WTC11 (cell line): ENCODE data around the gene ANKS3. TPM values are rescaled to one million over a fixed set of nuclear protein-coding genes. Genes with fewer than 3 reads are reported as not detected.
A peak's percentile ranks its signal among the peaks of the same experiment; 100 is the strongest.

Experiments used
- ATAC-seq: fragments of 200-7000 bp; cut with Tn5 transposase; 2 replicates; pipeline ENCODE4 v1.10.0; 2021; ENCODE audit warnings: mild to moderate bottlenecking, moderate library complexity
- CTCF ChIA-PET: fragments of 300-600 bp; sonication (Branson Sonifier 250); formaldehyde crosslinking; loops from one replicate; lab custom pipeline; 2021; ENCODE audit warnings: antibody characterized with exemption; lab: Charles Lee
- POLR2A ChIA-PET: fragments of 350-600 bp; sonication (Branson Sonifier 250); formaldehyde crosslinking; loops from one replicate; lab custom pipeline; 2021; ENCODE audit warnings: antibody characterized with exemption; lab: Charles Lee
- DNase-seq: peaks from one replicate; pipeline ENCODE4 v3.0.0; 2021; ENCODE audit warnings: low spot score
- H3K27ac Mint-ChIP-seq: 2 replicates; pipeline ENCODE4 v1.8.0; 2021; ENCODE audit warnings: mixed read lengths
- H3K27me3 Mint-ChIP-seq: 2 replicates; pipeline ENCODE4 v1.8.0; 2021; ENCODE audit warnings: low read depth, mild to moderate bottlenecking, moderate library complexity, mixed read lengths
- H3K36me3 Mint-ChIP-seq: 2 replicates; pipeline ENCODE4 v1.8.0; 2021; ENCODE audit warnings: mixed read lengths
- H3K4me1 Mint-ChIP-seq: 2 replicates; pipeline ENCODE4 v1.8.0; 2022; ENCODE audit warnings: mixed read lengths
- H3K4me3 Mint-ChIP-seq: 2 replicates; pipeline ENCODE4 v1.8.0; 2021; ENCODE audit warnings: mild to moderate bottlenecking, moderate library complexity, mixed read lengths
- H3K9me3 Mint-ChIP-seq: 2 replicates; pipeline ENCODE4 v1.8.0; 2021; ENCODE audit warnings: mixed read lengths
- CREB1 ChIP-seq: sonication (generic); formaldehyde crosslinking; IDR thresholded peaks from 2 replicates; pipeline ENCODE4 v1.8.0; 2023; ENCODE audit warnings: mild to moderate bottlenecking, missing genetic modification reagents
- CREM ChIP-seq: sonication (generic); formaldehyde crosslinking; IDR thresholded peaks from 2 replicates; pipeline ENCODE4 v1.8.1; 2022; ENCODE audit warnings: mild to moderate bottlenecking, missing genetic modification reagents, moderate library complexity
- EMX1 ChIP-seq: fragments of 250-450 bp; sonication (Bioruptor Pico); IDR thresholded peaks from 2 replicates; pipeline ENCODE4 v1.8.0; 2021; ENCODE audit warnings: mild to moderate bottlenecking
- ERG ChIP-seq: fragments of 250-450 bp; sonication (Bioruptor Pico); IDR thresholded peaks from 2 replicates; pipeline ENCODE4 v1.8.0; 2021; ENCODE audit warnings: mild to moderate bottlenecking
- RORB ChIP-seq: fragments of 250-450 bp; sonication (Bioruptor Pico); IDR thresholded peaks from 2 replicates; pipeline ENCODE4 v1.9.0; 2021; ENCODE audit warnings: mild to moderate bottlenecking
- STAT6 ChIP-seq: sonication (generic); formaldehyde crosslinking; conservative IDR thresholded peaks from 2 replicates; pipeline ENCODE4 v1.8.1; 2023; ENCODE audit warnings: mild to moderate bottlenecking, low read depth, missing genetic modification reagents, moderate library complexity
- ZNF281 ChIP-seq: sonication (generic); formaldehyde crosslinking; IDR thresholded peaks from 2 replicates; pipeline ENCODE4 v1.8.0; 2023; ENCODE audit warnings: mild to moderate bottlenecking, missing genetic modification reagents
- ZNF532 ChIP-seq: fragments of 250-450 bp; sonication (Bioruptor Pico); IDR thresholded peaks from 2 replicates; pipeline ENCODE4 v1.9.0; 2021; ENCODE audit warnings: mild to moderate bottlenecking, borderline replicate concordance
- total RNA-seq: library from RNA; stranded (reverse); gene quantifications from 3 replicates; pipeline ENCODE4 v1.2.3, GENCODE V29; 2021
- TF ChIP-seq, protein P1 (sequence below): sonication (generic); formaldehyde crosslinking; IDR thresholded peaks from 2 replicates; pipeline ENCODE4 v1.8.0; 2022; ENCODE audit warnings: missing genetic modification reagents
- TF ChIP-seq, protein P2 (sequence below): sonication (generic); formaldehyde crosslinking; conservative IDR thresholded peaks from 2 replicates; pipeline ENCODE4 v1.8.1; 2022; ENCODE audit warnings: mild to moderate bottlenecking, missing genetic modification reagents
- TF ChIP-seq, protein P3 (sequence below): sonication (generic); formaldehyde crosslinking; IDR thresholded peaks from 2 replicates; pipeline ENCODE4 v1.8.0; 2022; ENCODE audit warnings: mild to moderate bottlenecking, missing genetic modification reagents

The ANKS3 gene
- total RNA-seq, 1 experiment from 2014 or later: 35.6 TPM

DNA sequence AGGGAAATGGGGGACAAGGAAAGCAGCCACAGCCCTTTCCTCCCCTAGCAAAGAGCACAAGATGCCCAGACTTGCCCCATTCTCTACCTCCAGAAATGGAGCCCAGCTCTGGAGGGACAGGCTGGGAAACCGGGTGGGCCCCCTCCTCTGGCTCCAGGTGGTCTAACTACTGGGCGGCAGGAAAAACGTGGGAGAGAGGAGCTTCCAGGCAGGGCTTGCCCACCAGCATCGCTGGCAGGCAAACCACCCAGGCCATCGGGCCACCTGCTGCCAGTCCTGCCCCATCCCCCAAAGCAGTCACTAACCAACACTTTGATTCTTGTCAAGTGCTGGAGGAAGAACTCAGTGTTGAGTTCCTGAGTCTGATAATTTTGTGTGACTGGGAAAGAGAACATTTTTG, 15.6 kb downstream of the ANKS3 start:
- Mint-ChIP-seq H3K4me1 (peaks cover 33% of the 10 kb centered on the region), H3K36me3 (peaks cover 21% of the 10 kb centered on the region), H3K4me3 (no peak overlapping the region)
- DNase-seq (no peak), ATAC-seq (no peak; the same call in 1 of the 2 replicates)
- CTCF ChIA-PET: interaction anchor here (0.5 to 1.4 kb wide), 5 partner anchors 16 to 170 kb away, joined by 3 to 10 read pairs (median 4); partner anchors contain the start of genes ANKS3, DNAAF8 and MGRN1
- no peak for TF ChIP-seq RORB (CRISPR knock-in tag)
- TF ChIP-seq, protein P1, sequence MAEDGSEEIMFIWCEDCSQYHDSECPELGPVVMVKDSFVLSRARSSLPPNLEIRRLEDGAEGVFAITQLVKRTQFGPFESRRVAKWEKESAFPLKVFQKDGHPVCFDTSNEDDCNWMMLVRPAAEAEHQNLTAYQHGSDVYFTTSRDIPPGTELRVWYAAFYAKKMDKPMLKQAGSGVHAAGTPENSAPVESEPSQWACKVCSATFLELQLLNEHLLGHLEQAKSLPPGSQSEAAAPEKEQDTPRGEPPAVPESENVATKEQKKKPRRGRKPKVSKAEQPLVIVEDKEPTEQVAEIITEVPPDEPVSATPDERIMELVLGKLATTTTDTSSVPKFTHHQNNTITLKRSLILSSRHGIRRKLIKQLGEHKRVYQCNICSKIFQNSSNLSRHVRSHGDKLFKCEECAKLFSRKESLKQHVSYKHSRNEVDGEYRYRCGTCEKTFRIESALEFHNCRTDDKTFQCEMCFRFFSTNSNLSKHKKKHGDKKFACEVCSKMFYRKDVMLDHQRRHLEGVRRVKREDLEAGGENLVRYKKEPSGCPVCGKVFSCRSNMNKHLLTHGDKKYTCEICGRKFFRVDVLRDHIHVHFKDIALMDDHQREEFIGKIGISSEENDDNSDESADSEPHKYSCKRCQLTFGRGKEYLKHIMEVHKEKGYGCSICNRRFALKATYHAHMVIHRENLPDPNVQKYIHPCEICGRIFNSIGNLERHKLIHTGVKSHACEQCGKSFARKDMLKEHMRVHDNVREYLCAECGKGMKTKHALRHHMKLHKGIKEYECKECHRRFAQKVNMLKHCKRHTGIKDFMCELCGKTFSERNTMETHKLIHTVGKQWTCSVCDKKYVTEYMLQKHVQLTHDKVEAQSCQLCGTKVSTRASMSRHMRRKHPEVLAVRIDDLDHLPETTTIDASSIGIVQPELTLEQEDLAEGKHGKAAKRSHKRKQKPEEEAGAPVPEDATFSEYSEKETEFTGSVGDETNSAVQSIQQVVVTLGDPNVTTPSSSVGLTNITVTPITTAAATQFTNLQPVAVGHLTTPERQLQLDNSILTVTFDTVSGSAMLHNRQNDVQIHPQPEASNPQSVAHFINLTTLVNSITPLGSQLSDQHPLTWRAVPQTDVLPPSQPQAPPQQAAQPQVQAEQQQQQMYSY (CRISPR knock-in tag): peak; percentile 60
- no peak for TF ChIP-seq ERG (CRISPR knock-in tag)
- TF ChIP-seq, all 79 proteins: peak for 1
- Mint-ChIP-seq H3K27me3 (no peaks in the 10 kb centered on the region), H3K9me3 (no peaks in the 10 kb centered on the region), H3K27ac (peak overlapping the region; percentile 96)
- POLR2A ChIA-PET: interaction anchor here (1.2 kb wide), 1 partner anchor 9 kb away, joined by 3 read pairs; no protein-coding TSS in a partner anchor

DNA sequence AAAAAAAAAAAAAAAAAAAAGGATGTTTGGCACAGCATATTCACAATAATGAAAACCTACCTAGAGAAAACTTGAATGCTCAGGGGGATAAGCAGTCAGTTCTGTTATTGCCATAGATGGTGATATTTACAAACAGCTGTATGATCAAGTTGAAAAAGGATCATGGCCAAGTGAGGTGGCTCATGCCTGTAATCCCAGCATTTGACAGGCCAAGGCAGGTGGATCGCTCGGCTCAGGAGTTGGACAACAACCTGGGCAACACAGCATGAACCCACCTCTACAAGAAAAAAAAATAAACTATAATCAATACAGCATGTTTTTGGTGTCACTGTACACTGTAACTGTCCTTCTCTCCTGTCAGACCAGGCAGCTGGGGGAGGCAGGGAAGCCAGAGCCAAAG, 19.1 kb downstream of the ANKS3 start:
- CTCF ChIA-PET: interaction anchor here (1.0 to 1.8 kb wide), 4 partner anchors 10 to 91 kb away, joined by 3 to 6 read pairs (median 3); no protein-coding TSS in a partner anchor
- H3K36me3 Mint-ChIP-seq: peaks cover 34% of the 10 kb centered on the region
- POLR2A ChIA-PET: interaction anchor here (0.9 kb wide), 1 partner anchor 19 kb away, joined by 5 read pairs; the partner anchor contains the start of genes ANKS3 and DNAAF8
- peaks cover 36% of the 10 kb centered on the region for H3K4me1 Mint-ChIP-seq
- H3K27ac Mint-ChIP-seq: 0 out of 2 replicates have a peak overlapping the region, but pooled peaks have one; percentile 49
- TF ChIP-seq, protein P2, sequence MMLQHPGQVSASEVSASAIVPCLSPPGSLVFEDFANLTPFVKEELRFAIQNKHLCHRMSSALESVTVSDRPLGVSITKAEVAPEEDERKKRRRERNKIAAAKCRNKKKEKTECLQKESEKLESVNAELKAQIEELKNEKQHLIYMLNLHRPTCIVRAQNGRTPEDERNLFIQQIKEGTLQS (CRISPR knock-in tag): no peak
- TF ChIP-seq, protein P3, sequence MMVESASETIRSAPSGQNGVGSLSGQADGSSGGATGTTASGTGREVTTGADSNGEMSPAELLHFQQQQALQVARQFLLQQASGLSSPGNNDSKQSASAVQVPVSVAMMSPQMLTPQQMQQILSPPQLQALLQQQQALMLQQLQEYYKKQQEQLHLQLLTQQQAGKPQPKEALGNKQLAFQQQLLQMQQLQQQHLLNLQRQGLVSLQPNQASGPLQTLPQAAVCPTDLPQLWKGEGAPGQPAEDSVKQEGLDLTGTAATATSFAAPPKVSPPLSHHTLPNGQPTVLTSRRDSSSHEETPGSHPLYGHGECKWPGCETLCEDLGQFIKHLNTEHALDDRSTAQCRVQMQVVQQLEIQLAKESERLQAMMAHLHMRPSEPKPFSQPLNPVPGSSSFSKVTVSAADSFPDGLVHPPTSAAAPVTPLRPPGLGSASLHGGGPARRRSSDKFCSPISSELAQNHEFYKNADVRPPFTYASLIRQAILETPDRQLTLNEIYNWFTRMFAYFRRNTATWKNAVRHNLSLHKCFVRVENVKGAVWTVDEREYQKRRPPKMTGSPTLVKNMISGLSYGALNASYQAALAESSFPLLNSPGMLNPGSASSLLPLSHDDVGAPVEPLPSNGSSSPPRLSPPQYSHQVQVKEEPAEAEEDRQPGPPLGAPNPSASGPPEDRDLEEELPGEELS: no peak
- TF ChIP-seq EMX1 (no peak), STAT6 (no peak), CREB1 (CRISPR knock-in tag) (no peak), ZNF532 (CRISPR knock-in tag) (no peak), ZNF281 (CRISPR knock-in tag) (no peak), CREM (CRISPR knock-in tag) (no peak)
- no peaks in the 10 kb centered on the region for H3K27me3 Mint-ChIP-seq
- DNase-seq (no peak), ATAC-seq (no peak)
- H3K4me3 Mint-ChIP-seq: no peak overlapping the region
- H3K9me3 Mint-ChIP-seq: no peaks in the 10 kb centered on the region
